ENCODE data around the gene DCDC2C.
"Not testable (repeated sequence)": the region's sequence is repeated elsewhere in the genome, so short reads cannot be mapped to it uniquely, and the experiment has no call there.

DCDC2C gene

DNA sequence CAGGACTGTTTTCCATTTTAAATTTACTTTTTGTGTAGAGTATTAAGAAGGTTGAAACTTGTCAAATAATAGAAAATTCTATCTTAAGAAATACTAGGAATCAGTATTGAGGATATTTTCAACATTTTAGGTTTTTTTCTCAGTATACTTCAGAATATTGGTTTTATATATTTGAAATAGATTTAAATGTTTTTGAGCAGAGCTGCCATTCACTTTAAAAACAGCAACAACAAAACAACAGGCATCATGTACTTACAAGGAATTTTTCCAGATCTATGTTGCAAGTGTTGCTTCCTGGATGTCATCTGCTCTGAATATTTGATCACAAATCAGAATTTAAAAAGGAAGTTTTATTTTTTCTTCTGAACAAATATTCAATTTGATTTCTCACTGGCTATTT lies 84.4 kb downstream of the DCDC2C start:
- DNase-seq: no peak
- in situ Hi-C loops (cut with MboI; ENCODE audit: low pct_unique_long_range_greater_than_20kb, low sequenced_read_pairs): no loop called here

DNA sequence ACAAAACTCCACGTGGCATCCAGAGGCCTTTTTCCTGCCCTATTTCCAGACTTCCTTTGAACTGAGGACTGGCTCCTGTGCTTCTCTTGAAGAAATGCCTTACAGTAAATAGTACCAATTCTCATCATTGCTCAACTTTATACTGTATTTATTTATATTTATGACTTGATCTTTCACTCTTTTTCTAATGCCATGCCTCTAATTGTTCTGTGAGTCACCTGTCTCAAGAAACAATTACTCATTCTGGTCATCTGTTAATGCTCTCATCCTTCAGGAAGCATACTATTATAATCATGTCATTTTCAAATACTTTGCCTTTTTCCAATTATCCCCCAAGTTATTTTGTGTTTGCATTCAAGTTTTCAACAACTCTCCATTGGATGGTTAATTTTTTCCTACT lies 85.9 kb downstream of the DCDC2C start:
- in situ Hi-C loops (cut with MboI; ENCODE audit: low pct_unique_long_range_greater_than_20kb, low sequenced_read_pairs): no loop called here

DNA sequence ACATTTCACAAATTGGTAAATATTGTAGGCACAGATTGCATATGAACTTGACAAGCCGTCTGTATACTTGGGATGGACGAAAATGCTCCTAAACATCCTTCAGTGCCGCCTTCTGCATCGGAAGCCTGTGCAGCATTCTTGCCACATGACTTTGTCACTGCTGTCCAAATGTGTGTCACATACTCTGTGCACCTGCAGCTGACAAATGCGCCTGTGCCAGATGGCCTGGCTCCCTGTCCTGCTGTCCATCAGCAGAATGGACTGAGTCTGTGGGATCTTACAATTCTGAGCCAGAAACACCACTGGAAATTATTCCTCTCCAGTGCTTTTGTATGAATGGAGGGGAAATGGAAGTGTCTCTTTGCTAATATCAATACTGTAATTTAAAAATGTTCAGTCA lies 89.9 kb downstream of the DCDC2C start:
- DNase-seq: no peak
- in situ Hi-C loops (cut with MboI; ENCODE audit: low pct_unique_long_range_greater_than_20kb, low sequenced_read_pairs): no loop called here

More for the DNA sequence above, 85.9 kb downstream of the DCDC2C start:
- DNase-seq: no peak

DNA sequence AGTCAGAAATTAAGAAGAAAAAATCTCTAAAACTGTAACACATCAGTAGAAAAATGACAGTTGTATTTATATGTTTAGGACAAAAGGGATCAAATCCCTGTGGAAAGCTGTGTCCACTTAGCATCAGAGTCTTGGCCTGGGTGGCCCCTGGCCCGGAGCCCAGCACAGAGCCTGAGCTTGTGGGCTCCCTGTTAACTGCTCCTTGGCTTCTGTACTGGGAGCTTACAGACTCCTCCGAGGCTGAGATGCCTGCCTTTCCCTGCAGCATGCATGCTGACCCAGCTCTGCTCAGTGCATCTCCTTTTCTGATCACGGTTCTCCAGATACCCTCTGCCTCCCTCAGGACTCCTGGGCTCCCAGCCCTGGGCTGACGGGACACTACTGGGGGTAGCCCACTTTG lies 98.1 kb downstream of the DCDC2C start:
- no peak for DNase-seq
- in situ Hi-C loops (cut with MboI; ENCODE audit: low pct_unique_long_range_greater_than_20kb, low sequenced_read_pairs): no loop called here

DNA sequence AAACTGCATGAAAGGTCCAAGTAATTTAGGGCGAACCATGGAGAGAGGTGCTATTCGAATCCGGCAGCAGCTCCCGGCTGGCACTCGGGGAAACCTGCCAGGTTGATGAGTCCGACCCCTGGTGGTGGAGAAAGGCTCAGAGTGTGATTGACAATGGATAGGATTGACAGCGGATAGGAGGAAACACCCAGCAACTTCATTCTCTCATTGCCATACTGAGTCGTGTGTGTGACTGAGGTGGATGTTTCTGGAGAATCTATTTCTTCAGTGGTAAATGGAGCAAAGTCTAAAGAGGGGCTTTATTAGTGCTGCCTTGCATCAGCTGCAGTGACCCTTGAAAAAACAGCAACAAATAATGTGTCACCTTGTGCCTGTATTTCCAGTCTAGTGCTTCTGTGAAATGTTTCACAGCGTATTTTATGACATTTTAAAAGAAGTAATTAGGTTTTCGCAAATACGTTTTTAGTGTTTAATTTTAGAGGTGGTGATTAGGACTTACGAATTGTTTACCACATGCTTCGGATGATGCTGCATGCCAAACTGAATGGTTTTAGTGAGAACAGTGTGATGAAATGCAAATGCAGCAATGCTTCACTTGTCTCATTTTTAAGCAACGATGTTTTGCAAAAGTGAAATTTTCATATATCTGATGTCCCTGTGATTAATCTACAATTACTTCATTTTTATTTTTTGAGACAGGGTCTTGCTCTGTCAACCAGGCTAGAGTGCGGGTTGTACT lies 102.0 kb downstream of the DCDC2C start:
- in situ Hi-C loops (cut with MboI; ENCODE audit: low pct_unique_long_range_greater_than_20kb, low sequenced_read_pairs): no loop called here
- DNase-seq: peak; percentile 52

DNA sequence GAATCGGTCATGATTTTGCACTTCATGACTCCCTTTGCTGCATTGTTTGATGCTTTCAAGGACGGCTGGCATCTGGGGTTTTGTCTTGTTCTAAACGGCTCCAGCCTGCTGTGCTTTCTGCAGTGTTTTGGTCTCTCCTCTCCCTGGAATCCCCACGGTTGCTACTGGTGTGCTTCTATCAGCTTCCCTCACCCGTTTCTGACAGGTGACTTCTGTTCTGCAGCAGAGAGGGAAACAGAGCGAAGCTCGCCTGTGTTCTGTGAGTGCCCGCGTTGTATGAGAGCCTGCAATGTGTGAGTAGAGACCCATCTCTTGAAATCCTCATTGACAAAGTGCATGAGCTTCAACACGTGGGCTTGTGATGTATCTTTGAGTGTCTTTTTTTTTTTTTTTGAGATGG lies 102.8 kb downstream of the DCDC2C start:
- in situ Hi-C loops (cut with MboI; ENCODE audit: low pct_unique_long_range_greater_than_20kb, low sequenced_read_pairs): no loop called here
- no peak for DNase-seq

DNA sequence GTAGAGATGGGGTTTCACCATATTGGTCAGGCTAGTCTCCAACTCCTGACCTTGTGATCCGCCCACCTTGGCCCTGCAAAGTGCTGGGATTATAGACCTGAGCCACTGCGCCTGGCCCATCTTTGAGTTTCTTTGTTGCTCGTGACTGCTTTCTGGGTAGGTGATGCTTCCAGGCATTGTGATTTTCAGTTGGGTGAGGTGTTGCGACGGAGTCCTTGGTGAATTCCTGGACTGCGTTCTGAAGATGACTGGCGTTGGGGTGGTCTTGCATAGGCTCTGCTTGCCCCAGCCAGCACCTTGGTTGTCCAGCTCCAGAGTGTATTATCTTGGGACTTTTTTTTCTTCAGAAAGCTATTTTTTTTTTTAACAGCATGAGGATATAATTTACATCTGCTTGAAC lies 103.4 kb downstream of the DCDC2C start:
- DNase-seq: no peak
- in situ Hi-C loops (cut with MboI; ENCODE audit: low pct_unique_long_range_greater_than_20kb, low sequenced_read_pairs): no loop called here

DNA sequence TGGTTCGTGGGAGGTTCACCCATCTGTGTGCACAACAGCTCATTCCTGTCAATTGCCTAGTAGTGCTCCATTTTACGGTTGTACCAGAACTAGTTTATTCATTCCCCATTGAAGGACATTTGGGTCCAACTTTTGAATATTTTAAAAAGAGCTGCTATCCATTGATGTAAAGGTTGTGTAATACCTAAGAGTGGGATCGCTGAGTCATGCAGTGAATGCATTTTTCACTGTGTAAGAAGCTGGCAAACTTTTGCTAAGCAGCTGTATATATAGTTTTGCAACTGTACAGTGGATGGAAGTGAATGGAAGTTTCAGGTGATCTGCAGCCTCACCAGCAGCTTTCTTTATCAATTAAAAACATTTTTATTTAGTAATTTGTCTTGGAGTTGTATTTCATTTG lies 104.5 kb downstream of the DCDC2C start:
- in situ Hi-C loops (cut with MboI; ENCODE audit: low pct_unique_long_range_greater_than_20kb, low sequenced_read_pairs): no loop called here
- no peak for DNase-seq

DNA sequence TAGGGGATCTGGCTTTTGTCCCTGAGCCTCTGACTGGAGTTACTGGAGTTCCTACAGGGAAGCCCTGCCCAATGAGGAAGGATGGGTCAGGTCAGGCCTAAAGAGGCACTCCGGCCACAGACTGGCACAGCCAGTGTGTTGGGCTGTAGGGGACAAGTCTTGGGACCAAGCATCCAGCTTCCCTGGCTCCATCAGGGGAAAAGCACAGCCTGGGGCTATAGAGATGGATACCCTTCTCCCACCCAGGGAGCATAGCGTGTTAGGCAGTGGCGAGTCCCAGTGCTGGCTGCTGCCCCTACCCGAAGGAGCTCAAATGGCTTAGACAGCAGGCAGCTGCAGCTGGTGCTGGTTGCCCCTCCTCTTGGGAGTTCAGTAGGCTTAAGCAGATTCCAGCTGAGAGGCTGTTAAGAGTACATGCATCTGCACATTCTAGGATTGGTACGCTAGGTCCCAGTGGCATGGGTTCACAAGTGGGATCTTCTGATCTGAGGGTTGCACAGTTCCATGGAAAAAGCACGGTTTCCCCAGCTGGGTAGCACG lies 111.4 kb downstream of the DCDC2C start:
- DNase-seq: no peak
- in situ Hi-C loops (cut with MboI; ENCODE audit: low pct_unique_long_range_greater_than_20kb, low sequenced_read_pairs): no loop called here

DNA sequence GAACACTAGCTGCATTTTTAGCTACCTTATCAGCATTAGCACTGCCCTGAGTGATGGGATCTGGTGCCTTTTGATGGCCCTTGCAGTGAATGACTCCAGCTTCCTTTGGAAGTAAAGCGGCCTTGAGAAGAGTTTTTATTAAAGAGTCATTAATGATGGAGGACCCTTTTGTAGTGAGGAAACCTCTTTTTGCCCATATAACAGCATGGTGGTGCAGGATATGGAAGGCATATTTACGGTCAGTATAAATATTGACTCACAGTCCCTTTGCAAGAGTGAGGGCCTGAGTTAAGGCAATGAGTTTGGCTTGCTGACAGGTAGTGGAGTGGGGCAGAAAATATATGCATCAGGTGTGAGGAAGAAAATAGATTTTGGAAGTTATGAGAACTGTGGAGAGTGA lies 113.8 kb downstream of the DCDC2C start:
- in situ Hi-C loops (cut with MboI; ENCODE audit: low pct_unique_long_range_greater_than_20kb, low sequenced_read_pairs): not testable (repeated sequence)

DNA sequence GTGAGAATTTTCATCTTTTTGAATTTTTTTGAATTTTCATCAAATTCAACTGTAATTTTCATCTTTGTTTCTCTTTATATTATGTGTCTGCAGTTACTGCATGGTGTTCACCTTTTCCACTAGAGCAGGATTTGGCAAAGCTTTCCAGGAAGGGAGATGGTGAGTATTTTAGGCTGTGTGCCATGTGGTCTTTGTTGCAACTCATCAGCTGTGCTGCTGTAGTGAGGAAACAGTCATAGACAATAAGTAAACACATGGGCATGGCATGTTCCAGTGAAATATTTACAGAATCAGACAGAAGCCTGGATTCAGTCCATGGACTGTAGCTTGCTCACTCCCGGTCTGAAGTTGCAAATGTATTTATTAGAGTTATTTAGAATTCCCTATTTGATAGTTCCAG lies 120.4 kb downstream of the DCDC2C start:
- no peak for DNase-seq
- in situ Hi-C loops (cut with MboI; ENCODE audit: low pct_unique_long_range_greater_than_20kb, low sequenced_read_pairs): no loop called here

More for the DNA sequence above, 113.8 kb downstream of the DCDC2C start:
- not testable (repeated sequence) for DNase-seq

DNA sequence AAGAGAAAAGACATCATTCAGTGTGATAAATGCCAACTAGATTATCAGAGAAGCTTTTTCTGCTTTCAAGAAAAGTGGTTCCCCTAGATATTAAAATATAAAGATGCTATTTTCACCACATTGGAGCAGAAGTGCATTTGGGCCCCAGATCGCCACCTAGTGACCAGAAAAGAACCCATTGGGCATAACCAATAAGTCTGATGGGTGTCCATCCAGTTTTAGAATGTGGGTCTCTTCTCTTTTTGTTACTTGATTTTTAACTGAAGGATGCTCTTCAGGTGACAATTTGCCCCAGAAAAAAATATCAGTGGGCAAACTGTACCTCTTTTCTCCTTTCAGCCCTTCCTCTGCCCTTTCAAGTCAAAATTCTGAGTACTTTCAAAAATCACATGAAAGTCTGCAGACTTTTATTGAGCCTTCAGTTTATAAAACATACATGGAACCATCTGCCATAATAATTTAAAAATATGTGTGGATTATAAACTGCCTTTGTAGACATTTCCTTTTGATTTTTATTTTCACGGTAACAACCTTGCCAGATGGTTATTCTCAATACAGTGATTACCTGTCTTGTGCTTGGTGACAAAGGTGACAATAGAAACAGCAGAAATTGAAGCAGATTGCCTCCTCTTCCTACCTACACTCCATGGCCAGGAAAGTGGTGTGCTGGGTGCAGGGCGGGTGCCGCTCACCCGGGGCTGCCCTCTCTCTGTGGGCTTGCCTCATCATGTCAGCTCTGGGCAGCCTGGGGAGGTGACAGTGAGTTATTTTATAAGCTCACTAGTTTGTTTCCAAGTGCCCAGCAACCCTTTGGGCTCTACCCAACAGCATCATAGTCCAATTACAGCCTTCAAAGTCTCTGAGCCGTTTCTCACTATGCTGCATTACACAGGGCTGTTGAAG lies 124.5 kb downstream of the DCDC2C start:
- in situ Hi-C loops (cut with MboI; ENCODE audit: low pct_unique_long_range_greater_than_20kb, low sequenced_read_pairs): no loop called here

DNA sequence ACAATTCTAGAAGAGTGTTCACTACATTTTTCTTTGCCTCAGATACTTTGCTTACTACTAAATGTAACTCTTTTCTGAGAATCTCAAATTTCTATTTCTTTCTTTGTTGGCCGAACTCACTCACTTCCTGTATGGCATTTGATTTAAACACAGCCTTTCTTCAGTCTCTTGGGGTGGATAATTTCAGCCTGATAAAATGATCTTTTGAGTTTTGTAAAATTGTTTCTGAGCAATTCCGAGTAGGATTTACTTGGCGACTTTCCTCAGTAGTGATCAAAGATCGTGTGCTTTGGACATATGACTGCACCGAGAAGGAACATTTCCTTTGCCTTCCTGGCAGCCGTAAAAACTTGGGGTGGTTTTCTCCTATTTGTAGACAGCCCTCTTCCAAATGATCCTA lies 127.4 kb downstream of the DCDC2C start:
- DNase-seq: no peak
- in situ Hi-C loops (cut with MboI; ENCODE audit: low pct_unique_long_range_greater_than_20kb, low sequenced_read_pairs): no loop called here

More for the DNA sequence above, 124.5 kb downstream of the DCDC2C start:
- peak; percentile 24 for DNase-seq

DNA sequence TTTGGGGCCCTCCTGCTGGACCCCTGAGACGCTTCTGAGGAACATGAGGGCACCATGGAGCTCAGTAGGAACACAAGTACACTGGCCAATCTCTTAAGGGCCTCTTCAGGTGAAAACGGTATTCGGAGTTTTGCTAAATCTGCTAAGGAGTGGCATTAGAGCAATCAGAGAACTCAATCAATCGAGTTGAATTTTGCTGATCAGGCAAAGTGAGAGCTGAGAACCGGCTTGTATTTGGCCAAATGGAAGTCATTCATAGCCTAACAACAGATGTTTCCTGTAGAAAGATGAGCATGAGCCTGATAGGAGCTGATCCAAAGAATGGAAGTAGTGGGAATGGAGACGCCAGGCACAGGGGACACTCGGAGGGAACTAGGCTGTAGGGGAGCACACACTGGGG lies 133.7 kb downstream of the DCDC2C start:
- no peak for DNase-seq
- in situ Hi-C loops (cut with MboI; ENCODE audit: low pct_unique_long_range_greater_than_20kb, low sequenced_read_pairs): no loop called here

DNA sequence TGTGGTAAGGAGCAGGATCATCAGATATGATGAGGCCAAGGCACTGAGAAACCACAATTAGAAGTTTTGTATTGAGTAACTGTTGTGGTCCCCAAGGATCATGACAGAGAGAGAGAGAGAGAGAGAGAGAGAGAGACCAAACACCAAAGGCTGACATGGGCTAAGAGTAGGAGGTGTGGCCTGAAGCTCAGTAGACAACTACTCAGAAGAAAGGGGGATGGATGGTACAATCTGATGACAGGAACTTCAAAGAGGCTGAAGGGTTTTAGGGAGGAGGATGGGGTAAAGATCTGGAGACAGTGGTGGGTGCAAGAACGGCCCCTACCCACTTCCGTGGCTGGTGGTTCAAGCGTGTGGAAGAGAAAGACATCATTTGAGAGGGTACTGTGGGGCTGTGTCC lies 135.0 kb downstream of the DCDC2C start:
- in situ Hi-C loops (cut with MboI; ENCODE audit: low pct_unique_long_range_greater_than_20kb, low sequenced_read_pairs): no loop called here
- no peak for DNase-seq

DNA sequence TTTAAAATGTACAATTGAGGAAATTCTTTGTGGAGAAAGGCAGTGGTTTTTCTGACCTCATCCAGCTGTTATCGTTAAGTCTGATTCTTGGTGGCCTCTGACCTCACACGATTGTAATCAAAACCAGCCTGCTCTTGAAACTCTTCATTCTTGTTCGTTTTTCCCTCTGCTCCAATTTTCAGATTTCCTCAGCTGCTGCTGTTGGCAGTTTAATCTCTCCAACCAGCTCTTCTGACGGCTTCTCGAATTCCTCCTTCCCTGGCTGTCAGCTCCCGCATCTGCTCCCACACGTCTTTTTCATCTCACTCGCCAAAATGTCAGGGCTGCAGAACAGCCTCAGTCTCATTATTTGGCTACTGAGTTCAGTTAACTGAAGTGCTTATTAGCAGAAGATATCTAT lies 136.1 kb downstream of the DCDC2C start:
- DNase-seq: no peak
- in situ Hi-C loops (cut with MboI; ENCODE audit: low pct_unique_long_range_greater_than_20kb, low sequenced_read_pairs): no loop called here

DNA sequence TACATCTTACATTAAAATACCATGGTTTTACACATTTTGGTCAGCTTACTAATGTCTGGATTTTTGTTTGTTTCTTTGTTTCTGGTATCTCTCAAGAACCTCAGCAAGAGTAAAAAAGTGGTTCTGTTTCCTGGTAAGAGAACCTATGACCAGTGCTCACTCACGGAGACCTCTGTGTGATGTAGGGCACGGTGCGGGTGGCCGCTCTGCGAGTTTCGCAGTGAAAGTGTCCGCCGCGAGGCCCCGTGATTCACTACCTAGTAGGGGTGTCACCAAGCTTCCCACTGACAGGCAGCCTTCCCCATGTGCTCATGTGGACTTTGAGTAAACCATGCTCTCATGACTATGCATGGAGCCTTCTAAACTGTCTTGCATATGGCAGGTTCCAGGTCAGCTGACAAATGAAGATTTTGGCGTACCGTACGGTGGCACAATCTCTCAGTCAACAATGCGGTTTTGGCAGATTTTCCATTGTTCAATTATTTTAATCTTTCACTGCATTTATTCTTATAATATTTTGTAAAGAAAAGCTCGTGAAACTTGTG lies 137.3 kb downstream of the DCDC2C start:
- no peak for DNase-seq
- in situ Hi-C loops (cut with MboI; ENCODE audit: low pct_unique_long_range_greater_than_20kb, low sequenced_read_pairs): no loop called here

DNA sequence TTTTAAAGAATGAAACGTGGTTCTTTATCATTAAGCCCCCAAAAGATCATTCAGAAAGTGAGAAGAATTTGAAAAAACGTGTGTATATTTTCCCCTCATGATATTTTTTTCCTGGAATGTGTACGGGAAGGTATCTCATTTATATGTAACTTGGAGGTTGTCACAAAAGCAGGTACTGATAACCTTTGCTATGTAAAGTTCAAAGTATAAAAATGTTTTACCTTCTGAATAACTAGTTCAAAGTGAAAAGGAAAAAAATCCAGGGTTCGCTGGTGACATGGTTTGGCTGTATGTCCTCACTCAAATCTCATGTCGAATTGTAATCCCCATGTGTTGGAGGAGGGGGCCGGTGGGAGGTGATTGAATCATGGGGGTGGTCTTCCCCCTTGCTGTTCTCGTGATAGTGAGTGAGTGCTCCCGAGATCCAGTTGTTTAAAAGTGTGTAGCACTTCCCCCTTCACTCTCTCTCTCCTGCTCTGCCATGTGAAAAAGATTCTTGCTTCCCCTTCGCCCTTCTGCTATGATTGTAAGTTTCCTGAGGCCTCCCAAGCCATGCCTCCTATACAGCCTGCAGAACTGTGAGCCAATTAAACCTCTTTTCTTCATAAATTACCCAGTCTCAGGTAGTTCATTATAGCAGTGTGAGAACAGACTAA lies 144.2 kb downstream of the DCDC2C start:
- in situ Hi-C loops (cut with MboI; ENCODE audit: low pct_unique_long_range_greater_than_20kb, low sequenced_read_pairs): no loop called here

DNA sequence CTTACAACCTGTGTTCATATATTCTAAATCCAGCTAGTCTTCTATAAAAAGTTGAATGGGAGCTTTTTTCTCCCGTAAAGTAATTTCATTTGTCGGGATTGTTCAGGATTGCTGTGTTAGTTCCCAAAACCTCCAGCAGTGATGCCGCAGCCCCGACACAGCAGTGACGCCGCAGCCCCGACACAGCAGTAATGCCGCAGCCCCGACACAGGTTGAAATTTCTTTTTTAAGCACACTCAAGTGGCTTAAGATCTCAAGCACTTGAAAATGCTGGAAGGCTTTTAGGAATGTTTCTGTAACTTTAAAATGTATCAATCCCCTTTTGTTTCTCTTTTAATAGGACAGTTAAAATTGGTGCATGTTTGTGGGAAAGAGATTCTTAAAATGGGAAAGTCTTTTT lies 145.4 kb downstream of the DCDC2C start:
- DNase-seq: no peak
- in situ Hi-C loops (cut with MboI; ENCODE audit: low pct_unique_long_range_greater_than_20kb, low sequenced_read_pairs): no loop called here

More for the DNA sequence above, 144.2 kb downstream of the DCDC2C start:
- DNase-seq: no peak
